ENCODE results near the gene MED26. TPM values are rescaled to one million over a fixed set of nuclear protein-coding genes. Genes with fewer than 3 reads are reported as not detected.
A peak's percentile ranks its signal among the peaks of the same experiment; 100 is the strongest.
"Not testable (repeated sequence)": the region's sequence is repeated elsewhere in the genome, so short reads cannot be mapped to it uniquely, and the experiment has no call there.

The MED26 gene, protein sequence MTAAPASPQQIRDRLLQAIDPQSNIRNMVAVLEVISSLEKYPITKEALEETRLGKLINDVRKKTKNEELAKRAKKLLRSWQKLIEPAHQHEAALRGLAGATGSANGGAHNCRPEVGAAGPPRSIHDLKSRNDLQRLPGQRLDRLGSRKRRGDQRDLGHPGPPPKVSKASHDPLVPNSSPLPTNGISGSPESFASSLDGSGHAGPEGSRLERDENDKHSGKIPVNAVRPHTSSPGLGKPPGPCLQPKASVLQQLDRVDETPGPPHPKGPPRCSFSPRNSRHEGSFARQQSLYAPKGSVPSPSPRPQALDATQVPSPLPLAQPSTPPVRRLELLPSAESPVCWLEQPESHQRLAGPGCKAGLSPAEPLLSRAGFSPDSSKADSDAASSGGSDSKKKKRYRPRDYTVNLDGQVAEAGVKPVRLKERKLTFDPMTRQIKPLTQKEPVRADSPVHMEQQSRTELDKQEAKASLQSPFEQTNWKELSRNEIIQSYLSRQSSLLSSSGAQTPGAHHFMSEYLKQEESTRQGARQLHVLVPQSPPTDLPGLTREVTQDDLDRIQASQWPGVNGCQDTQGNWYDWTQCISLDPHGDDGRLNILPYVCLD
- 6.2 and 8.4 TPM in 2 replicates for total RNA-seq (2014; rRNA removed; shearing (Covaris generic); ENCODE audit: low replicate concordance)

DNA sequence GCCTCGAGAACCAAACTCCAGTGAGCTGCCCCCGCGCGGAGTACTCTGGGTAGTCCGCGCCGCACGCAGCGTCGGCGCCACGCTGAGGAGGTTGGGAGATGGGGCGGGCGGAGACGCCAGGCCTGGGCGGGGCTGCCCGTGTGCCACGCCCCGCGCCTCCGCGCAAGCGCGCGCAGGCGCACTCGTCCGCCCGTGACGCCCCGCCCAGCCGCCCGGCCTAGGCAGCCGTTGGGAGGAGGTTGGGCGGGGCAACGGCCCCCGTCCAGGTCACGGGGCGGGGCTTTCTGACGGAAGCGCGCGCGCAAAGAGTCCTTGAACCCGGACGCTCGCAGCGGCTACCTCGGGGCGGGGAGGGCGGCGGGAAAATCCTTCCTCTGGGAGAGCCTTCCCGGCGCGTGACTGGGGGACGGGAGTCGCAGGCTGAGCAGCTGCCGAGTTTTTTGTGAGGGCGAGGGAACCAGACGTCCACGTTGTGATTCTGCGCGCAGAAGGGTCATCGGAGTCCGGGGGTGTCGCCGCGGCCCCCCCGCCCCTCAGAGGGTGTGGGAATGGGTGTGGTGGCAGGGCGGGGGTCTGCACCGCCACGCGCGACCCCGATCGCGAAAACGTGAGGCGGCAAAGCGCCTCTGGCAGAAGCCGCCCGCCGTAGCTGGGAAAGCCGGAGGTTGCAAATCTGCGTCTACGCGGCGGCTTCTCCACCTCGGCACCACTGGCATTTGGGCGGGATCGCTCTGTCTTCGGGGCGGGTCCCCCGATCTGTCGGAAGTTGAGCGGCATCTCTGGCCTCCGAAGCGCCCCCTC is at the start of gene MED26:
TSS of gene MED26 (minus strand) at position 22 of the 801 bp plus-strand sequence. CDS start 261 bp downstream, outside the sequence.
- DNase-seq (ENCODE audit: low read depth): peak; percentile 96
- in situ Hi-C loops (cut with HindIII; ENCODE audit: low pct_unique_long_range_greater_than_20kb, low sequenced_read_pairs): no loop called here

DNA sequence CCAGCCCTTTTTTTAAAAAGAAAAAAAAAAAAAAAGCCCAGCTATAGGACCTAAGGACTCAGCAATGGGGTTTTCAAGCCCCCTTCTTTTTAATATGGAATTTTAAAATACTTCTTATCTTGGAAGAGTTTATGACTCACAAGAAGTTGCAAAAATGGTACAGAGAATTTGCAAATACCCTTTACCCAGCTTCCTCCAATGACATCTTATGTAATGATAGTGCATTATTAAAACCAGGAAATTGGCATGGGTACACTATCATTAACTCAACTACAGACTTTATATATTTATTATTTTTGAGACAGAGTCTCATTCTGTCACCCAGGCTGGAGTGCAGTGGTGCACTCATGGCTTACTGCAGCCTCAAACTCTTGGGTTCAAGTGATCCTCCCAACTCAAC is 49.1 kb upstream of the MED26 start:
- in situ Hi-C loops (cut with HindIII; ENCODE audit: low pct_unique_long_range_greater_than_20kb, low sequenced_read_pairs): no loop called here
- DNase-seq (ENCODE audit: low read depth): no peak

DNA sequence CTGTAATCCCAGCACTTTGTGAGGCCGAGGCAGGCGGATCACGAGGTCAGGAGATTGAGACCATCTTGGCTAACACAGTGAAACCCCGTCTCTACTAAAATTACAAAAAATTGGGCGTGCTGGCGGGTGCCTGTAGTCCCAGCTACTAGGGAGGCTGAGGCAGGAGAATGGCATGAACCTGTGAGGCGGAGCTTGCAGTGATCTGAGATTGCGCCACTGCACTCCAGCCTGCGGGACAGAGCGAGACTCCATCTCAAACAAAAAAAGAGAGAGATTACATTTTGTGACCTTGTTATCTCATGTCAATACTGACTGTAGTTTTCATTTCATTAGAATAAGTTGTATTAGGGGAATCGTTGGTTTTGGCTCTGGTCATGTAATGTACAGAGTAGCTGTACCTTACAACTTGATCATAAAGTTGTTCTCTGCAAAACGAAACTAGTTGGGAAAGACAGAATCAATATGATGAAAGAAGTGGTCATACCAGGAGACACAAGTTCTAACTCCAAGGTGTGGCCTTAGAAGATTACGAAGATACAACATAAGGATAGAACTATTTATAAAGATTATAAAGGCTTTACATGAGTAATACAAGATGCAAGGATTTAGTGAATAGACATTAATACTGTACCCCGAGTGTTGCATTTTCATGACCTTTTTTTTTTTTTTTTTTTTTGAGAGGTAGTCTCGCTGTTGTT is 48.2 kb upstream of the MED26 start:
- no peak for DNase-seq (ENCODE audit: low read depth)
- in situ Hi-C loops (cut with HindIII; ENCODE audit: low pct_unique_long_range_greater_than_20kb, low sequenced_read_pairs): no loop called here

DNA sequence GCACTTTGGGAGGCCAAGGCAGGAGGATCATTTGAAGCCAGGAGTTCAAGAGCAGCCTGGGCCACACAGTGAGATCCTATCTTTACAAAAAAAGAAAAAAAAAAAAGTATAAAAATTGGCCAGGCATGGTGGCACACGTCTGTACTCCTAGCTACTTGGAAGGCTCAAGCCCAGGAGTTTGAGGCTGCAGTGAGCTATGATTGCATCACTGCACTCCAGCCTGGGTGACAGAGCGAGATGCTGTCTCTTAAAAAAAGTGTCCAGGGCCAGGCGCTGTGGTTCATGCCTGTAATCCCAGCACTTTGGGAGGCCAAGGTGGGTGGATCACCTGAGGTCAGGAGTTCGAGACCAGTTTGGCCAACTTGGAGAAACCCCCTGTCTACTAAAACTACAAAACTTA is 45.8 kb upstream of the MED26 start:
- DNase-seq (ENCODE audit: low read depth); in situ Hi-C loops (cut with HindIII; ENCODE audit: low pct_unique_long_range_greater_than_20kb, low sequenced_read_pairs): not testable (repeated sequence)

DNA sequence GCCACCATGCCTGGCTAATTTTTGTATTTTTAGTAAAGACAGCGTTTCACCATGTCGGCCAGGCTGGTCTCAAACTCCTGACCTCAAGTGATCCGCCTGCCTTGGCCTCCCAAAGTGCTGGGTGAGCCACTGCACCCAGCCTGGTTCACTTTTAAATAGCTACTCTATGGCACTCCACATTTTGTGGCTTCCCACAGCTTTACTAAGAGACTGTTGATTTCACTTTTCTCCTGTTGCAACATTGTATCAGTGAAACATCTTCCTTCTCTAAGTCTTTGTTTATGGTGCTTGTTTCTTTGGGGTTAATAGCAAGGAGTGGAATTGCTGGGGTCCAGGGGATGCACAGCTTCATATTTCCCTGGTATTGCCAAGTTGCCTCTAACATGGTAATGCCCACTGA is 45.2 kb upstream of the MED26 start:
- in situ Hi-C loops (cut with HindIII; ENCODE audit: low pct_unique_long_range_greater_than_20kb, low sequenced_read_pairs): no loop called here
- DNase-seq (ENCODE audit: low read depth): no peak

DNA sequence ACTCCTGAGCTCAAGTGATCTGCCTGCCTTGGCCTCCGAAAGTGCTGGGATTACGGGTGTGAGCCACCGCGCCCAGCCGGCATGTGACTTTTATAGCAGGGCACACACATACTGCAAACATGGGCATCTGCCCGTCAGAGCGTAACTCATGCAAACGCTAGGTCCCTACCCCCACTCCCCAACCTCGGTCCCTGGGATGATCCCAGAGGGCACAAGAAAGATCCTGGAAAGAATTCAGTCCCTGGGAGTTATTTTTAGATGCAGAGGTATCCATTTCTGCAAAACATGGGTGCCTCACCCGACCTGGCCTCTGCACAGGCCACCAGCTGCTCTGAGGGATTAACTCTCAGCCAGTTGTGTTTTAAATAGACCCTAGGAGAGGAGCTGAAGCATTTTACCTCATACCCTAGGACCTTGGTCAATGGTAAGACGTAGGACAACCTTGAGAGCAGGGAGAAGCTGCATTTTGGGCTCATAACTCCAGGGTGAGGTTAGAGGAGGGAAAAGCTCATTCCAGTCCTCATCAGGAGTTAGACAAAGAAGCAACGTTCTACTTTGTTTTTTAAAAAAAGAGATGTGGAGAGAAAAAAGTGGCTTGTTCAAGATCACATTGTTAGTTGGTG is 43.8 kb upstream of the MED26 start:
- no peak for DNase-seq (ENCODE audit: low read depth)
- in situ Hi-C loops (cut with HindIII; ENCODE audit: low pct_unique_long_range_greater_than_20kb, low sequenced_read_pairs): no loop called here

DNA sequence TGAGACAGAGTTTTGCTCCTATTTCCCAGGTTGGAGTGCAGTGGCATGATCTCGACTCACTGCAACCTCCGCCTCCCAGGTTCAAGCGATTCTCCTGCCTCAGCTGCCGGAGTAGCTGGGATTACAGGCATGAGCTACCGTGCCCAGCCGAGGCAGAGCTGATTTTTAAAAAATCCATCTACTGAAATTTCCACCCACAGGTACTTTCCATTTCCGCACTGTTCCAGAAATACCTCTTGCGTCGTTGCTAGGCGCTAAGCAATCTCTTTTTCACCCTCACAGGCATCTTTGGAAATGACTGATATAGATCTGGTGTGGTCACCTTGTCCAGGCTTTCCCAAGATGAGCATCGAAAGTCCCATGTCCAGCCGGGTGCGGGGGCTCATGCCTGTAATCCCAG is 42.3 kb upstream of the MED26 start:
- no peak for DNase-seq (ENCODE audit: low read depth)
- in situ Hi-C loops (cut with HindIII; ENCODE audit: low pct_unique_long_range_greater_than_20kb, low sequenced_read_pairs): no loop called here

DNA sequence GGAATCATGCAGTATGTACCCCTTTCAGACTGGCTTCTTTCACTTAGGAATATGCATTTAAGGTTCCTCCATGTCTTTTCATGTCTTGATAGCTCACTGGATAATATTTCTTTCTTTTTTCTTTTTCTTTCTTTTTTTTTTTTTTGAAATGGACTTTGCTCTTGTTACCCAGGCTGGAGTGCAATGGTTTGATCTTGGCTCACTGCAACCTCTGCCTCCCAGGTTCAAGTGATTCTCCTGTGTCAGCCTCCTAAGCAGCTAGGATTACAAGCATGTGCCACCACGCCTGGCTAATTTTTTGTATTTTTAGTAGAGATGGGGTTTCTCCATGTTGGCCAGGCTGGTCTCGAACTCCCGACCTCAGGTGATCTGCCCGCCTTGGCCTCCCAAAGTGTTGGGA is 40.7 kb upstream of the MED26 start:
- in situ Hi-C loops (cut with HindIII; ENCODE audit: low pct_unique_long_range_greater_than_20kb, low sequenced_read_pairs); DNase-seq (ENCODE audit: low read depth): not testable (repeated sequence)

DNA sequence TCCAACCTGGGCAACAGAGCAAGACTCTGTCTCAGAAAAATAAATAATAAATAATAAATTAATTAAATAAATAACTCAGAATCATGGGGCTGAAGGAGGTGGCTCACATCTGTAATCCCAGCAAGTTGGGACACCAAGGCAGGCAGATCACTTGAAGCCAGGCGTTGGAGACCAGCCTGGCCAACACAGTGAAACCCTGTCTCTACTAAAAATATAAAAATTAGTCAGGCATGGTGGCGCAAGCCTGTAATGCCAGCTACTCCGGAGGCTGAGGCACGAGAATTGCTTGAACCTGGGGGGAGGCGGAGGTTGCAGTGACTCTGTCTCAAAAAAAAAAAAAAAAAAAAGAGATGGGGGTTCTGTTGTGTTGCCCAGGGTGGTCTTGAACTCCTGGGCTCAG is 40.2 kb upstream of the MED26 start:
- DNase-seq (ENCODE audit: low read depth): no peak
- in situ Hi-C loops (cut with HindIII; ENCODE audit: low pct_unique_long_range_greater_than_20kb, low sequenced_read_pairs): no loop called here

DNA sequence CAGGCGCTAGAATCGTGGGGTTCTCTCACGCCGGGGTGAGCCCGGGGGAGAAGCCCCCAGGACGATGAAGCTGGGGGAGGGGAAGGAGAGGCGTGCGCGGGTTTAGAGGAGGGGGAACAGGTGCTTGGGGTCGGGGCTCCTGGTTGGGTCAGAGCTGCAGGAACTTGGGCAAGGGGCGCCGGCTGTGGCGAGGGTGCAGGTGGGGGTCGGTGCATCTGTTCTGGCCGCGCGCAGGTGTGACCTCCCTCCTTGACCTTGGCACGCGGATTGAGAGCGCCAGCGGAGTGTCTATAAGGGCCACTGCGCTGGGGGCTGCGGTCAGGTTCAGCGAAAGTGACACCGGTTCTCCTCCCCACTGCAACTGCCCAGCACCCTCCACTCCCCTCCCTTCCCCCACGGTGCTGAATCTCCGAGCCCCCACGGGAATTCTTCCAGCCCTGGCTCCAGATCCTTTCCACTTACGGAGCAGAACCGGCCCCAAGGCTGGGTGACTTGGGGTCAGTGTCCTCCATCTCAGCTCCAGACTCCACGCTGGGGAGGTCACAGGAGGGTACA is 33.6 kb upstream of the MED26 start:
- no peak for DNase-seq (ENCODE audit: low read depth)
- in situ Hi-C loops (cut with HindIII; ENCODE audit: low pct_unique_long_range_greater_than_20kb, low sequenced_read_pairs): no loop called here

DNA sequence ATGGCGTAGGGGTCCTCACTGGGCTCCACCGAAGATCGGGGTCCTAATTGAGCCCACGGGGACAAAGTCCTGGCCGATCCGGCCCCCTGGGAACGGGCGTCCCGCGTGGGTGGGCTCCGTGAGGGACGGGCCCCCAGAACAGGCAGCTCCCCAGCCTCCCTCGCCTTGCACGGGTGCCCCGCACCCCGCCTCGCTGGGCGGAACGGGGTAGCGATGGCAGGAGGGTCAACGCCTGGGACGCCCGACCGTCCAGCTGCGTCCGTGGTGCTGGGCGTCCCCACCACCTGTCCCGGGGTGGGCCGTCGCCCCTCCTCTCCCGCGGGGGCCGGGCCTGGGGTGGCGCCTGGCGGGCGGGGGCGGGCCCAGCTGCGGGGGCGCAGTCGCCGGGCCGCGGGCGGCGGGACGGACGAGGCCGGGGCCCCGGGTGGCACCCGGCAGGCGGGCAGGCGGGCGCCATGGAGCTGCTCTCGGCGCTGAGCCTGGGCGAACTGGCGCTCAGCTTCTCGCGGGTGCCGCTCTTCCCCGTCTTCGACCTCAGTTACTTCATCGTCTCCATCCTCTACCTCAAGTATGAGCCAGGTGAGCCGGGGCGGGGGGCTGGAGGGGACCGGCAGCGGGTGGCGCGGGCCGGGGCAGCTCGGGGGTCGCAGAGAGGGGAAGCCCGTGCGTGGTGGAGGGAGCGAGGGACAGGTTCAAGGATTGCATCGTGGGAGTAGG is 32.9 kb upstream of the MED26 start, which contains the start of gene TMEM38A:
TSS of gene TMEM38A (plus strand) at position 377 of the 717 bp plus-strand sequence. CDS start at position 456, 79 bp downstream.
- in situ Hi-C loops (cut with HindIII; ENCODE audit: low pct_unique_long_range_greater_than_20kb, low sequenced_read_pairs): no loop called here
- DNase-seq (ENCODE audit: low read depth): peak; percentile 21

DNA sequence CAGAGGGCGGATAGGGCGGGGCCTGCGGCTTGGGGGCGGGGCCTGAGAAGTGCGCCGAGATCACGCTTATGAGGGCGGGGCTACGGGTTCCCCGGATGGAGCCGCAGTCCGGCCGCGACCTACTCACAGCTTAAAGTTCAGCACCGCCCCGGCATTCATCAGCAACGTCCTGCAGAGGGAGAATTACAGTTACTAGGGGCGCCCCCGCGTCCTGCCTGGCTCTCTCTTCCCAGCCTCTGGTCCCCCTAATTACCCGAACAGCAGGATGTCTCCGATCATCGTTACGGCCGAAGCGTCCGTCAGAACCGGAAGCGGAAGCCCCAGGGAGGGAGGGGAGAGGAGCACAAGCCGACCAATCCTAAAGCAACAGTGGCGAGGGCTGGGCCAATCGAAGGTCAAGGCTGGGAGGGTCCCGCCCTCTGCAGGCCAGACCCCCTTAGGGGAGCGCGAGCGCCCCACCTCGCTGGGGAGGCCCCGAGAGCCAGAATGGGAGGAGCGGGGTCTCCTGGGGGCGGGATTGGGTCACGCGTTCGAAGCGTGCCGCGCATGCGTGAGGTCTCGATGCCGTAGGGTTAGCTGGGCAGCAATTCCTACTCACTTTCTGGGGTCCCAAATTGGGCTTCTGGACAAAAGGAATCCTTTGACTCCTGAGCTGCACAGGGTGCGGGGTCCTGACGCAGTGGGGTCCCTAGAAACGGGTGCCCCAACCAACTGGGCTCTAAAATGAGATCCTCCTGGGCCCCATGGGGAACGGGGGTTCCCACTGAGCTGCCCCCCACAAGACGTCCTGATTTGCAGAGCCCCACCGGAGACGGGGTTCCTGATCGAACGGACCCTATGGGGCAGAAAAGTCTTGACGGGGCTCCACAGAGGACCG is 32.1 kb upstream of the MED26 start, which contains the start of gene SMIM7:
TSS of gene SMIM7 (minus strand) at position 313 of the 877 bp plus-strand sequence. CDS start at position 279, 34 bp downstream.
- peak; percentile 99 for DNase-seq (ENCODE audit: low read depth)
- in situ Hi-C loops (cut with HindIII; ENCODE audit: low pct_unique_long_range_greater_than_20kb, low sequenced_read_pairs): no loop called here

DNA sequence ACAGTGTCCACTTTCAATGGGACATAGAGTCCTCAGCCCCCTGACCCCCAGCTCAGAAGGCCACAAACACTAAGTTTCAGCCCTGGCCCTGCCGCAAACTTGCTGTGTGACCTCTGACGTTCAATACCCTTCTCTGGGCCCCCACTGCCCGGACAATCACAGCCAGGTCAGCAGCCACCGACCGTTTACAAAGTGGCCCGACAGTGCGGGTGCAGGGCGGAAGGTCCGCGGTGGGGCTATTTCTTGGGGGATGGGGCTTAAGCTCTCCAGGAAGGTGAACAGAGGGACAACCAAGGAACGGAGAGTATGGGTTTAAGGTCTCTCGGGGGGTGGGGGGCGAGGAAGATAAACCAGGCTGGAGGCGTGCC is 31.4 kb upstream of the MED26 start:
- DNase-seq (ENCODE audit: low read depth): no peak
- in situ Hi-C loops (cut with HindIII; ENCODE audit: low pct_unique_long_range_greater_than_20kb, low sequenced_read_pairs): no loop called here

DNA sequence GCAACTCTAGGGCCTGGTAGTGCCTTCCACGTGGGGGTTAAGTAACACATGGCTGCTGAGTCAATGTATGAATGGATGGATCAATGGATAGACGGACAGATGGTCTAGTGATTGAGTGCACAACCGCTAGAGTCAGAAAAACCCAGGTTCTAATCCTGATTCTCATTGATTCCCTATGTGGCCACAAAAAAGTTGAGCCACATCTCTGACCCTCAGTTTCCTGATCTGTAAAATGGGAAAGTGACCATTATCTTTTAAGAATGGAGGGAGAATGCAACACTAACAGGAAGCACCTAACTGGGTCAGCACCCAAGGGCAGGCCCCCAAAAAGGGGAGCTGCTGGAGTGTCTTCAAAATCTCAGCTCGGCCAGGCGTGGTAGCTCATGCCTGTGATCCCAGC is 29.4 kb upstream of the MED26 start:
- in situ Hi-C loops (cut with HindIII; ENCODE audit: low pct_unique_long_range_greater_than_20kb, low sequenced_read_pairs): no loop called here
- DNase-seq (ENCODE audit: low read depth): no peak

DNA sequence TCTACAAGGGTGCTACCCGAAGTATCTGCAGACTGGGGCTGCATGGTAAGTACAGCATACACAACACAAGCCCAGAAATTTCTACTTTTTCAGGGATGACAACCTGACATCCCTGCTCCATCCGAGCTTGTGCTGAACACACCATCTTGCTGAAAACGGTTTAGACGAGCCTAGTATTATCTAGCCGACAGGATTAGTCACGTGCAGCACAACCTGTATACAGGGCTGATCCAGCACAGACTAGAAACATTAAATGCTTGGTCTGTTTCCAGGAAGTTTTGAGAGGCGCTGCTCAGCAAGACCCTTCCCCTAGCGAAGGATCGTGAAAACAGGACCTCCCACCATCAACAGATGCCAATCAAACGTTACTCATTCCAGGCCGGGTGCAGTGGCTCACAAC is 27.7 kb upstream of the MED26 start:
- in situ Hi-C loops (cut with HindIII; ENCODE audit: low pct_unique_long_range_greater_than_20kb, low sequenced_read_pairs): no loop called here
- no peak for DNase-seq (ENCODE audit: low read depth)

DNA sequence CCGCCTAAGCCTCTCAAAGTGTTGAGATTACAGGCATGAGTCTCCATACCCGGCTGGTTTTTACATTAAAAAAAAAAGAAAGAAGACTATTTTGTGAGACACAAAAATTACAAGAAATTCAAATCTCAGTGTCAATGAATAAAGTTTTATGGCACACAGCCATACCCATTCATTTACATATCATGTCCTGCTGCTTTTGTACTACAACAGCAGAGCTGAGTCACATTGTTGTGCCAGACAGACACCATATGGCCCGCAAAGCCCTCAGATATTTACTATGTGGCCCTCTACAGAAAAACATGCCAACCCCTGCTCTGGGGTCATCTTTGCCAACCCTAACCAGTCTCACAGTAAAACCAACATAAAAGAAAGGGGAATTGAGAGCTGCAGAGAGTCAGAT is 26.6 kb upstream of the MED26 start:
- in situ Hi-C loops (cut with HindIII; ENCODE audit: low pct_unique_long_range_greater_than_20kb, low sequenced_read_pairs): no loop called here
- no peak for DNase-seq (ENCODE audit: low read depth)

Data from Caki2 (cell line).